Measurements from ENCODE around the gene NDUFS7.

The NDUFS7 gene

GRCh38 chr19:1386945-1387683 lies 3.4 kb downstream of the NDUFS7 start:
- no peak for DNase-seq

DNA sequence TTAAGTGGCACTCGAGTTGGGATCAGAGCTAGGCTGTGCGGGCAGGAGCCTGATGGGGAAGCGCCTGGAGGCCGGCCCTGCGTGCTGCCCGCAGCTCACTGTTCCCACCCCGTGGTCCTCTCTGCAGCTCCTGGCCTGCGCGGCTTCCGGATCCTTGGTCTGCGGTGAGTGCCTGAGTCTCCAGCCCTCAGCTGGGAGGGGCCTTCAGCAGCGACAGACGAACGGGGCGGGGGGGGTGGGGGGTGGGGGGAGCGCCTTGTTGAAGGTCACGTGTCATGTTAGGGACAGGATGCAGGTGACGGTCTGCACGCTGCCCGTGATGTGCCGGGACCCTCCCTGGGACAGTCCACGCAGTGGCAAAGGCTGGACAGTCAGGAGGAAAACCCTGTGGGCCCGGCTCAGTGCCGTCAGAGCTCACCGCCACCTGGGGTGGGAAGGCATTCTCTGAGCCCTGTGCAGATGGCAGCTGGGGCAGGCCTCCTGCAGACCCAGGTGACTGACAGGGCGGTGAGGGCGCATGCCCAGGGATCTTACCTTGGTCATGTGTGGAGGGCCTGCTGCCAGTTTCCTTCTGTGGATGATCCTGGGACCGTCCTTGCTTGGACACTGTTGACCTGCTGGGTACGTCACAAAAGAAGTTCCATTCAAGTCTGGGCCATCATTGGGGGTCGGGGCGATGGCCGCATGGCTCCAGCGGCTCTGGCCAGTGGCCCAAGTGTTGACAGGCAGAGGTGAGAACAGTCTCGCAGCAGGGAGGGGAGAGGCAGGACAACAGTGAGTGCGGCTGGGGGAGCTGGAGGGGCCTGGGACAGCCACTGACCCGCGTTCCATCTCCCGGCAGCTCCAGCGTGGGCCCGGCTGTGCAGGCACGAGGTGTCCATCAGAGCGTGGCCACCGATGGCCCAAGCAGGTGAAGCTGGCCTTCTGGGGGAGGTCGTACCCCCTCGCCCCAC lies 4.3 kb downstream of the NDUFS7 start:
- no peak for DNase-seq

- DNase-seq = no peak
Measured at GRCh38 chr19:1388637-1389026, 4.9 kb downstream of the NDUFS7 start.

- no peak for DNase-seq
Measured at GRCh38 chr19:1389033-1389940, 5.6 kb downstream of the NDUFS7 start.

- DNase-seq = no peak
Measured at GRCh38 chr19:1390890-1391423, 7.2 kb downstream of the NDUFS7 start.

- no peak for DNase-seq
Measured at GRCh38 chr19:1392407-1392806, 8.7 kb downstream of the NDUFS7 start.

- no peak for DNase-seq
Measured at GRCh38 chr19:1392939-1393530, 9.3 kb downstream of the NDUFS7 start.

DNA sequence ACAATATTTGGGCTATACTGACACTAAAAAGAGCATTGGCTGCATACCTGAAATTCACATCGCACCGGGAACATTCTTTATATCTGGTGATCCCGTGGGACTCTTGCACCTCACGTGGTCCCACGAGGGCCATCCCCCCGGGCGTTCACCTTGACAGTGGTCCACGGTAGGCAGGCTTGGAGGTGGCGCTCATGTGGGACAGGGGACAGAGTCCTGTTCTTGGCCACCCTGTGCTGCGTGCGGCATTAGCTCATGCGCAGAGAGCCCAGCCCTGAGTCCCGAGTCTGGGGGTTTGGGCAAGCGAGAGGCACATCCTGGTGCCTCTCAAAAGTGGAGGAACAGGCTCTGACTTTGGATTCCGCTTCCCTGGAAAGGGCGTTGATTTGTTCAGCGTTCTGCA lies 10.1 kb downstream of the NDUFS7 start:
- no peak for DNase-seq

DNA sequence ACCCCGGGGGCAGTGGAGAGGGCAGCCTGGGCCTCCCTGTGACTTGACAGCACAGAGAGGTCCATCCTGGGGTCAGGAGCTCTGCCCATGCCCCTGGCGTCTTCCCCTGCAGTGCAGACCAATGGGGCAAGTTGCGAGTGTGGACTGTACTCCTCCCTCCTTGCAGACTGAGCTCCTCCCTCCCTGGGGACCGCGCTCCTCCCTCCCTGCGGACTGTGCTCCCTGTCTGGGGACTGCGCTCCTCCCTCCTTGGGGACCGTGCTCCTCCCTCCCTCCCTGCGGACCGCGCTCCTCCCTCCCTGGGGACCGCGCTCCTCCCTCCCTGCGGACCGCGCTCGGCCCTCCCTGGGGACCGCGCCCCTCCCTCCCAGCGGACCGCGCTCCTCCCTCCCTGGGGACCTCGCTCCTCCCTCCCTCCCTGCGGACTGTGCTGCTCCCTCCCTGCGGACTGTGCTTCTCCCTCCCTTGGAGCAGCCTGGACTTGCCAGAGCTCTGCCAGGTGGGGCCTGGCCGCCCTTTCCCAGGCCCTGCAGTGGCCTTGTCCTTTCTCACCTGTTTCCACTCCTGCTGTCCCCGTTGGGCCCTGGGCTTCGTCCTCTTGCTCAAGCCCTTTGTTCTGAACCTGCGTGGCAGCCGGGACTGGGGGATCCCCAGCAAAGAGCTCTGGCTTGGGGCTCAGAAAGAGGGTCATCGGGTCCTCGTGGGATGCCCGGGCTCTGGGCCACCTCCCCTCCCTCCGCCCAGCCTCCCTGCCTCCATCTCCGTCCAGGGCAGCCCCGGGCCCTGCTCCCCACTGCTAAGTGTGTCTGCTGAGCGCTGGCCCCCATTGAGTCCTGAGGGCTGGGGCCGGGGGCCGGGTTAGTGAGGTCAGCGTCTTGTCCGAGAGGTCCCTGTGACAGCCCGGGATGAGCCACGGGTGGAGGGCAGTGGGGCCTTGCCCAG lies 10.8 kb downstream of the NDUFS7 start:
- DNase-seq = no peak

- no peak for DNase-seq
Measured at GRCh38 chr19:1395194-1396018, 11.7 kb downstream of the NDUFS7 start.

GRCh38 chr19:1396019-1396767 lies 12.5 kb downstream of the NDUFS7 start:
- no peak for DNase-seq

DNA sequence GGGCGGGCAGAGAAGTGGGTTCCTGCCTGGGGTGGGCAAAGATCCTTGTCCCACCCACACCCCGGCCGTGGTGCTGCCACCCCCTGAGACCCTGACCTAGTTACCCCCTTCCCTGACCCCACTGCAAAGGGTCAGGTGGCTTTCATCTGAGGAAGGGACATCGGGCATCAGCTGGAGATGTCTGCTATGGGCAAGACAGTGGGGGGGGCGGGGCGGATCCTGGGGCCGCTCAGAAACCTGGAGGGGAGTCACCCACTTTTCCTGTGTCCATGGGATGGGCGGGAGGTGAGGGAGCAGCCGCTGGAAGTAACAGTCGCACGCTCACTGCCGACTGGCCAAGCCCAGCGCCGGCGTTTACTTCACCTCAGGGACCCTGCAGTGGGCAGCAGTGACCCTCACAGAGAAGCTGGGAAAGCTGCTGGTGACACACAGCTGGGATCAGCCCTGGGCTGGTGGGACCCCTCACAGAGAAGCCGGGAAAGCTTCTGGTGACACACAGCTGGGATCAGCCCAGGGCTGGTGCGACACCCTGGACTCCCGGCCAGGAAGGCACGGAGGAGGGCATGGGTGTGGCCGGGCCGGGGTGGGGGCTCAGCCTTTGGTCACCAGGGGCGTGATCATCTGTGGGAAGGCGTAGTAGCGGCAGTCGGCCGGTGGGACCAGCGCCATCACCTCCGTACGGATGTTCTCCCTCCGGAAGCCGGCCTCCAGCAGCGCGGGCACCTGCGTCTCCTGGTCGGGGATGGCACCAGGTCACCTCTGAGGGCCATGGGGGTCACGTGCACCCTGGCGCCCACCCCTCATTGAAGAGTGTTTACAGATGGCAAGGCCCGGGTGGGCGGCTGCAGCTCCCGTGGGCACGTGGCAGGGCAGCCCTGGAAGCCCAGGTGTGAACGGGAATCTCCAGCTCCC lies 13.3 kb downstream of the NDUFS7 start:
- DNase-seq = no peak

- DNase-seq = no peak
Measured at GRCh38 chr19:1397838-1398237, 14.1 kb downstream of the NDUFS7 start.

DNA sequence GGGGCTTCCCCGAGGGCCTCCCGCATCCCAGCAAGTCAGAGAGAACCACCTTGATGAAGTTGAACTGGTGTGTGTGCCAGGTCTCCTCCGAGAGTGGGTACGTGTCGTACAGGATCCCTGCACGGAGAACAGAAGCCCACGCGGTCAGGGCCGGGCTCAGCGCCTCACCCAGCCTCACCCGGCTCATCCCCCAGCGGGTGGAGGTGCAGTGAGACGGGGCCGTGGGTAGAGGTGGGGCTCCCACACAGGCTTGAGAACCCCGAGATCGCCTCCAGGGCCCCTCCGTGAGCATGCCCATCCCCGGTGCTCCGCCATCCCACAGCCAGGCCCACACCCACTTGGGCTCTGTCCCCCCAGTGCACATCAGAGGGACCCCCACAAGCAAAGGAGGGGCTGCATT lies 15.4 kb downstream of the NDUFS7 start:
- DNase-seq = no peak

GRCh38 chr19:1399745-1400144 lies 16.0 kb downstream of the NDUFS7 start:
- no peak for DNase-seq

DNA sequence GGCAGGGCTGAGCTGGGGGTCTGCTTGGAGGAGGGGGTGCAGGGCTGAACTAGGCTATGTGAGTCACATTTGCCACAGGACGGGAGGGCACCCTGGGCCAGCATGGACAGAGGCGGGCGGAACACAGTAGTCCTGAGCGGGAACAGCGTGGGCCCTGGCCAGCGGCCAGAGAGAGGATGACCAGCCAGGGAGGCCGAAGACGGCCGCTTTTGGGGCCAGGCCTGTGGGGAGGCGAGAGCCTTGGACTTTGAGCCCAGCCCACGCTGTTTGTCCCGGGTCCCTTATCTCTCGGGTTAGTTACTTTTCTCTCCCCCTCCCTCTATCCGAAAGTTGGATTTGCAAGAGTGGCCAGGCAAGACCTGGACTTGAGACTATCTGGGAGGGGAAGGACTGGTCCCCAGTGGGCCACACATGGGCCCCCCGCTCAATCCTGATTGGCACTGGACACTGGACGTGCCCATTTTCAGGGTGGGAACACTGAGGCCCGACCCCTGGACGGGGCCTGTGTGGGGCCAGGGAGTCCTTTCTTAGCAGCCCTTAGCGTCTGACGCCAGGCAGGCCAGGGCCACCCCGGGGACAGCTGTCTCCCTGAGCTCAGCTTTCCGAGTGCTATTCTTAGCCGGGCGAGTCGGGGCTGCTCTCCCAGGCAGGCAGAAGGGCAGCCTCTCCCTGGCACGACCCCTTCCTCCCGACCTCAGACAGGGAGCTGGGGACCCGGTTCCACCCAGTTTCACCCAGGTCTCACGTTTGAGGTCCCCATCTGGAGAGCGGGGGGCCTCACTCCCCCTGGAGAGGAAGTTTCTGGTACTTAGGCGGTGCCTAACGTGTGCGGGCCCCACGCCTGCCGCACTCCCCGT lies 16.8 kb downstream of the NDUFS7 start:
- DNase-seq = peak in 2 of 4 experiments; percentile 41 to 48

All from suppressor macrophage (primary cell).